Stimulated activated CD4-positive, alpha-beta T cell treated with anti-CD3 and anti-CD28 coated beads, Interleukin-2, amount 100 ng/mL, for 24 hours (primary cell): ENCODE data around the gene PIM2.
A peak's percentile ranks its signal among the peaks of the same experiment; 100 is the strongest.

Source experiments
- DNase-seq, 2 donors: peaks; one replicate each; pipeline ENCODE4 v3.0.0-alpha.2; 2020

The PIM2 gene

GRCh38 chrX:48918643-48919340 is at the start of gene PIM2:
Gene PIM2, minus strand, starts transcription at chrX:48919024. Its CDS starts 190 bp downstream, at chrX:48918834.
- peak; percentile 89 for DNase-seq

- no peak for DNase-seq
These were observed 49.6 kb upstream of the PIM2 start for GRCh38 chrX:48968377-48968776.

- DNase-seq: no peak
These were observed 48.2 kb upstream of the PIM2 start for GRCh38 chrX:48966796-48967579.

GRCh38 chrX:48965959-48966358 is 47.1 kb upstream of the PIM2 start:
- DNase-seq: no peak

GRCh38 chrX:48961585-48962091 is 42.8 kb upstream of the PIM2 start:
- DNase-seq: no peak

- DNase-seq: no peak
These were observed 41.5 kb upstream of the PIM2 start for GRCh38 chrX:48960291-48960690.

GRCh38 chrX:48958635-48959094 is 39.8 kb upstream of the PIM2 start:
- DNase-seq: peak in 1 of 2 donors; percentile 21

GRCh38 chrX:48957827-48958634 is 39.2 kb upstream of the PIM2 start:
- DNase-seq: peak; percentile 89

GRCh38 chrX:48957477-48957826 is 38.6 kb upstream of the PIM2 start, which contains the start of gene OTUD5:
Gene OTUD5, minus strand, starts transcription at chrX:48957607. Its CDS starts 37 bp downstream, at chrX:48957570.
- DNase-seq: peak; percentile 72 to 74

GRCh38 chrX:48956728-48957414 is 38.0 kb upstream of the PIM2 start:
- peak; percentile 53 to 59 for DNase-seq

- no peak for DNase-seq
These were observed 29.8 kb upstream of the PIM2 start for GRCh38 chrX:48948589-48948988.

- peak; percentile 51 to 53 for DNase-seq
These were observed 26.9 kb upstream of the PIM2 start for GRCh38 chrX:48945517-48946348.

- no peak for DNase-seq
These were observed 24.1 kb upstream of the PIM2 start for GRCh38 chrX:48942895-48943294.

- no peak for DNase-seq
These were observed 21.7 kb upstream of the PIM2 start for GRCh38 chrX:48940404-48940955.

GRCh38 chrX:48939524-48940228 is 20.9 kb upstream of the PIM2 start:
- DNase-seq: no peak

- DNase-seq: peak; percentile 68 to 74
These were observed 20.0 kb upstream of the PIM2 start for GRCh38 chrX:48938721-48939425.

GRCh38 chrX:48937054-48937907 is 18.5 kb upstream of the PIM2 start:
- DNase-seq: peak; percentile 86 to 88

GRCh38 chrX:48936429-48937053 is 17.7 kb upstream of the PIM2 start:
- DNase-seq: no peak
